Naive thymus-derived CD4-positive, alpha-beta T cell (primary cell): Measurements from ENCODE around the gene KCNQ1OT1. TPM values are rescaled to one million over a fixed set of nuclear protein-coding genes. Genes with fewer than 3 reads are reported as not detected.

Source experiments
- ATAC-seq: fragments of 150-1000 bp; cut with Tn5 transposase; 2 replicates; pipeline ENCODE4 v1.10.0; 2021; ENCODE audit warnings: mild to moderate bottlenecking, moderate library complexity
- CTCF ChIA-PET: fragments of 350-600 bp; sonication (Branson Sonifier 250); formaldehyde crosslinking; loops from one replicate; lab custom pipeline; 2021; ENCODE audit warnings: antibody characterized with exemption; lab: Charles Lee
- POLR2A ChIA-PET: fragments of 350-600 bp; sonication (Branson Sonifier 250); formaldehyde crosslinking; loops from one replicate; lab custom pipeline; 2021; ENCODE audit warnings: antibody characterized with exemption, inconsistent platforms; lab: Charles Lee
- DNase-seq, 9 donors: peaks; one replicate each; pipeline versions ENCODE4 v3.0.0 to v3.0.0-alpha.2; 2020 to 2022; ENCODE audit warnings: mixed read lengths in 1 of 9
- H3K27ac ChIP-seq: one replicate; pipeline ENCODE4 v1.7.0; 2013; ENCODE audit warnings: mild to moderate bottlenecking, low read depth, low read length, moderate library complexity
- H3K27me3 ChIP-seq, 2 donors: one replicate each; pipeline ENCODE4 v1.7.0; 2013; ENCODE audit warnings: low read length in 2 of 2, mild to moderate bottlenecking in 2 of 2, moderate library complexity in 2 of 2; ENCODE audit not compliant: control insufficient read depth in 2 of 2, insufficient read depth in 2 of 2
- H3K36me3 ChIP-seq, 3 experiments: 1 replicate in 2 of 3; 2 replicates in 1 of 3; pipeline ENCODE4 v1.7.0; 2013; ENCODE audit warnings: low read length in 3 of 3, mild to moderate bottlenecking in 3 of 3, moderate library complexity in 1 of 3; ENCODE audit not compliant: insufficient read depth in 3 of 3, control insufficient read depth in 2 of 3
- H3K4me1 ChIP-seq, 2 donors: one replicate each; pipeline ENCODE4 v1.7.0; 2013; ENCODE audit warnings: low read length in 2 of 2, mild to moderate bottlenecking in 2 of 2, moderate library complexity in 1 of 2; ENCODE audit not compliant: control insufficient read depth in 2 of 2, insufficient read depth in 2 of 2
- H3K4me3 ChIP-seq: 2 replicates; pipeline ENCODE4 v1.7.0; 2013; ENCODE audit warnings: mild to moderate bottlenecking, low read length
- H3K9me3 ChIP-seq, 3 experiments: 1 replicate in 2 of 3; 2 replicates in 1 of 3; pipeline ENCODE4 v1.7.0; 2013; ENCODE audit warnings: low read length in 3 of 3; ENCODE audit not compliant: control insufficient read depth in 2 of 3
- H3K27ac Mint-ChIP-seq, 9 donors: one replicate each; pipeline ENCODE4 v1.8.0; 2020 to 2022; ENCODE audit warnings: mixed read lengths in 9 of 9, mild to moderate bottlenecking in 8 of 9, moderate library complexity in 5 of 9, inconsistent platforms in 2 of 9
- H3K27me3 Mint-ChIP-seq, 5 donors: one replicate each; pipeline ENCODE4 v1.8.0; 2021 to 2022; ENCODE audit warnings: mixed read lengths in 5 of 5, mild to moderate bottlenecking in 1 of 5
- H3K36me3 Mint-ChIP-seq, 5 donors: one replicate each; pipeline ENCODE4 v1.8.0; 2020 to 2022; ENCODE audit warnings: mixed read lengths in 5 of 5, mild to moderate bottlenecking in 3 of 5, inconsistent platforms in 1 of 5
- H3K4me1 Mint-ChIP-seq, 7 donors: one replicate each; pipeline ENCODE4 v1.8.0; 2020 to 2022; ENCODE audit warnings: mixed read lengths in 7 of 7, mild to moderate bottlenecking in 3 of 7, inconsistent platforms in 1 of 7
- H3K4me3 Mint-ChIP-seq, 10 donors: one replicate each; pipeline ENCODE4 v1.8.0; 2020 to 2022; ENCODE audit warnings: mild to moderate bottlenecking in 10 of 10, mixed read lengths in 10 of 10, moderate library complexity in 6 of 10, inconsistent platforms in 2 of 10
- H3K9me3 Mint-ChIP-seq, 11 donors: one replicate each; pipeline ENCODE4 v1.8.0; 2020 to 2022; ENCODE audit warnings: mixed read lengths in 11 of 11, mild to moderate bottlenecking in 4 of 11, inconsistent platforms in 1 of 11, moderate library complexity in 1 of 11
- intact Hi-C, 2 donors: fragments of 100-400 bp; cut with micrococcal nuclease; formaldehyde crosslinking; loops; one replicate each; pipeline ENCODE4 v1.15.1; 2023
- polyA plus RNA-seq, 2 donors: library from polyadenylated mRNA; unstranded; fragments of 300-500 nt; fragmentation: Illumina TruSeq; gene quantifications; one replicate each; pipeline ENCODE4 v1.2.3, GENCODE V29; 2021
- total RNA-seq, 6 experiments: library from RNA in 5 of 6; stranded (reverse) in 5 of 6; gene quantifications; 1 replicate in 5 of 6; 2 replicates in 1 of 6; pipeline ENCODE4 v1.2.3 and lab custom pipeline; 2021 to 2026

KCNQ1OT1 gene
- total and polyA plus RNA-seq, 7 experiments from 2014 or later = 0.07 to 0.56 (median 0.19) TPM

DNA sequence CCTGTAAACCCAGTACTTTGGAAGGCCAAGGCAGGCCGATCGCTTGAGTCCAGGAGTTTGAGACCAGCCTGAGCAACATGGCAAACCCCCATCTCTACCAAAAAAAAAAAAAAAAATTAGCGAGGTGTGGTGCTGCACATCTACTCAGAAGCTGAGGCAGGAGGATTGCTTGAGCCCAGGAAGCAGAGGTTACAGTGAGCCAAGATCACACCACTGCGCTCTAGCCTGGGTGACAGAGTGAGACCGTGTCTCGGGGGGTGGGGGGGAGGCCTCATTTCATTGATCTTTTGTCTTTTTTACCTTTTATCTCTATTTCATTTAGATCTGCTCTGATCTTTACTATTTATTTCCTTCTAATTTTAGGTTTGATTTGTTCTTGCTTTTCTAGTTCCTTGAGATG, 51.8 kb downstream of the KCNQ1OT1 start:
- ATAC-seq = no peak

DNA sequence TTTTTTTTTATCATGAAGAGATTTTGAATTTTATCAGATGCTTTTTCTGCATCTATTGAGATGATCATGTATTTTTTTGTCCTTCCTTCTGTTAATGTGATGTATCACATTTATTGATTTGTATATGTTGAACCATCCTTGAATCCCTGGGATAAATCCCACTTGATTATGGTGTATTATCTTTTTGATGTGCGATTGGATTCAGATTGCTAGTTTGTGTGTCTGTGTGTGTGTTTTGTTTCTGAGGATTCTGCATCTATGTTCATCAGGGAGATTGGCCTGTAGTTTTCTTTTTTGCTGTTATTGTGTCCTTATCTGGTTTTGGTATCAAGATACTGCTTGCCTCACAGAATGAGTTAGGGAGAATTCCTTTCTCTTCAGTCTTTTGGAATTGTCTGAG, 52.6 kb downstream of the KCNQ1OT1 start:
- ChIA-PET CTCF (interaction anchor here (0.7 kb wide), 1 partner anchor 20 kb away, joined by 3 read pairs; no protein-coding TSS in a partner anchor), POLR2A (no interaction called here)
- no peak for DNase-seq
- no peak for ATAC-seq
- Mint-ChIP-seq H3K36me3 (peaks cover 21 to 89% (median 75%) of the 10 kb centered on the region in 5 donors), H3K27ac (no peak overlapping the region), H3K9me3 (peaks cover 15 to 94% (median 62%) of the 10 kb centered on the region in 11 donors), H3K4me1 (peaks cover 0 to 6% (median 0%) of the 10 kb centered on the region in 7 donors), H3K4me3 (peak overlapping the region in 1 of 10 donors; percentile 9), H3K27me3 (no peaks in the 10 kb centered on the region)
- Histone ChIP-seq H3K4me3 (no peak overlapping the region), H3K36me3 (peaks cover 0 to 17% (median 0%) of the 10 kb centered on the region in 3 experiments), H3K9me3 (peaks cover 5 to 53% (median 28%) of the 10 kb centered on the region in 3 experiments), H3K27ac (no peak overlapping the region), H3K4me1 (no peaks in the 10 kb centered on the region), H3K27me3 (no peaks in the 10 kb centered on the region)
- intact Hi-C loops = no loop called here

More for the DNA sequence above, 51.8 kb downstream of the KCNQ1OT1 start:
- peaks cover 5 to 53% (median 28%) of the 10 kb centered on the region in 3 experiments for H3K9me3 ChIP-seq
- peaks cover 15 to 86% (median 56%) of the 10 kb centered on the region in 11 donors for H3K9me3 Mint-ChIP-seq
- no peaks in the 10 kb centered on the region for H3K4me1 ChIP-seq
- POLR2A ChIA-PET = no interaction called here
- H3K4me3 ChIP-seq = no peak overlapping the region
- no peak for DNase-seq
- no peaks in the 10 kb centered on the region for H3K27me3 ChIP-seq
- CTCF ChIA-PET = interaction anchor here (0.6 kb wide), 1 partner anchor 891 kb away, joined by 3 read pairs; no protein-coding TSS in a partner anchor
- intact Hi-C loops = no loop called here
- no peak overlapping the region for H3K27ac ChIP-seq
- peaks cover 0 to 20% (median 0%) of the 10 kb centered on the region in 3 experiments for H3K36me3 ChIP-seq
- peaks cover 22 to 90% (median 74%) of the 10 kb centered on the region in 5 donors for H3K36me3 Mint-ChIP-seq
- H3K27me3 Mint-ChIP-seq = no peaks in the 10 kb centered on the region
- H3K4me1 Mint-ChIP-seq = peaks cover 0 to 10% (median 0%) of the 10 kb centered on the region in 7 donors
- no peak overlapping the region for H3K27ac Mint-ChIP-seq
- no peak overlapping the region for H3K4me3 Mint-ChIP-seq

DNA sequence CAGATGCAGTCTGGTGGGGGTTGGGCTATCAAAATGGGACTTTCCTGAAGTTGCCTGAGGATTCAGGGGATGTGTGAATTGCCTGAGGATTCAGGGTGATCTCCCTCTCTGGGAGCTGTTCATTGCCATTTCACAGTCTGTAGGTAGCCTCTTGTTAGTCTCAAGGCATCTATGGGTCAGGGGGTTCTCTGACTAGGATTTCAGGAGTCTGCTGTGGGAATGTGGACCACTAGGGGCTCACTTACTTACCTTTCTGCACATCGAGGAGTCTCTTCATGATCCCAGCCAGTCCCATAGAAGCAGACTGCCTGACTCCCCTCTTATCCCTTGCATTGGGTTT, 54.0 kb downstream of the KCNQ1OT1 start:
- H3K27me3 Mint-ChIP-seq = no peaks in the 10 kb centered on the region
- peaks cover 0 to 19% (median 0%) of the 10 kb centered on the region in 3 experiments for H3K36me3 ChIP-seq
- no peaks in the 10 kb centered on the region for H3K27me3 ChIP-seq
- ATAC-seq (no peak), DNase-seq (no peak)
- peaks cover 5 to 59% (median 28%) of the 10 kb centered on the region in 3 experiments for H3K9me3 ChIP-seq
- H3K4me1 ChIP-seq = no peaks in the 10 kb centered on the region
- H3K27ac ChIP-seq = no peak overlapping the region
- H3K36me3 Mint-ChIP-seq = peaks cover 19 to 93% (median 84%) of the 10 kb centered on the region in 5 donors
- H3K4me3 Mint-ChIP-seq = peak overlapping the region in 1 of 10 donors; percentile 64
- no peak overlapping the region for H3K27ac Mint-ChIP-seq
- ChIA-PET CTCF (interaction anchor here (1.2 kb wide), 1 partner anchor 114 kb away, joined by 4 read pairs; no protein-coding TSS in a partner anchor), POLR2A (no interaction called here)
- intact Hi-C loops = no loop called here
- peaks cover 0 to 9% (median 0%) of the 10 kb centered on the region in 7 donors for H3K4me1 Mint-ChIP-seq
- H3K4me3 ChIP-seq = no peak overlapping the region
- peaks cover 26 to 100% (median 72%) of the 10 kb centered on the region in 11 donors for H3K9me3 Mint-ChIP-seq

DNA sequence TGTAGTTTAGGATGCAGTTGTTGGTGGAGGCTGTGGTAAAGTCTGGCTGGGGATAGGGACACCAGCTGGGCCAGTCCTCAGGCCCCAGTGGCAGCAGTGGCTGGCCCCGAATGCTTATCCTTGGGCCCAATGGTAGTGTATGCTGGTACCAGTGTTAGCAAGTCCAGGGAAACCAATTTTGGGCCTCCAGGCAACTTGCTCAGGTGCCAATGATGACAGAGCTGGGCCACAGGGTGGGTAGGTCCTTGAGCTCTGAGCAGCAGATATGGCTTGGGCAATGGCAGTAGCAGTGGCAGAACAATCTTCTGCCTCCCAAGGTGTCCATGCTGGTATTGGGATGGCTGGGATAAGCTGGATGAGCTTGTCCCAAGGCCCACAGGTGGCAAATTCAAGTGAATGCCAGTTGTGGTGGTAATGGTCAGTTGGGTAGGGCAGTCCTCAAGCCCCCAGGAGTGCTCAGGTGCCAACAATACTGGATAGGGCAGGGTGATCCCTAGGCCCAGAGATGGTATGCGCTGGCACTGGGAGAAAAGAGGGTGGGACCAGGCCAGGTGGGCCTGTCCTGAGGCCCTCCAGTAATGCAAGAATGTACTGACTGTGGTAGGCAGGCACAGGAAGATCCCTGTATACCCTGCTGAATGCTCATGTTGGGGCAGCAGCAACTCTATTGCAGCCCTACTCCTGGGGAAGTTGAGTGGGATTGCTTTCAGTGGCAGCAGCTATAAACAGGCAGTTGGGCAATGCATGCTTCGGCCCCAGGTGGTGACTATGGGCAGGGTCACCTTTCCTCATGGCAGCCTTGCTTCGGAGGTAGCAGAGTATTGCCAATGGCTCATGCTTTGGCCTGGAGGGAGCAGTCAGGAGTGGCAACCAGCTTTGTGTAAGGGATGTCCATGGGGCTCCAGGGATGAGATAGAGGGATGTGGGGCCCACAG, 54.7 kb downstream of the KCNQ1OT1 start:
- Histone ChIP-seq H3K4me1 (no peaks in the 10 kb centered on the region), H3K36me3 (peaks cover 0 to 22% (median 0%) of the 10 kb centered on the region in 3 experiments), H3K9me3 (peaks cover 5 to 58% (median 24%) of the 10 kb centered on the region in 3 experiments), H3K27ac (no peak overlapping the region), H3K27me3 (no peaks in the 10 kb centered on the region), H3K4me3 (no peak overlapping the region)
- Mint-ChIP-seq H3K4me3 (peak overlapping the region in 1 of 10 donors; percentile 64), H3K9me3 (peaks cover 28 to 100% (median 74%) of the 10 kb centered on the region in 11 donors), H3K27ac (no peak overlapping the region), H3K4me1 (peaks cover 0 to 15% (median 0%) of the 10 kb centered on the region in 7 donors), H3K36me3 (peaks cover 19 to 93% (median 89%) of the 10 kb centered on the region in 5 donors), H3K27me3 (no peaks in the 10 kb centered on the region)
- ChIA-PET POLR2A (no interaction called here), CTCF (interaction anchor here (1.2 kb wide), 1 partner anchor 113 kb away, joined by 4 read pairs; no protein-coding TSS in a partner anchor)
- ATAC-seq (no peak), DNase-seq (no peak)
- intact Hi-C loops = no loop called here

DNA sequence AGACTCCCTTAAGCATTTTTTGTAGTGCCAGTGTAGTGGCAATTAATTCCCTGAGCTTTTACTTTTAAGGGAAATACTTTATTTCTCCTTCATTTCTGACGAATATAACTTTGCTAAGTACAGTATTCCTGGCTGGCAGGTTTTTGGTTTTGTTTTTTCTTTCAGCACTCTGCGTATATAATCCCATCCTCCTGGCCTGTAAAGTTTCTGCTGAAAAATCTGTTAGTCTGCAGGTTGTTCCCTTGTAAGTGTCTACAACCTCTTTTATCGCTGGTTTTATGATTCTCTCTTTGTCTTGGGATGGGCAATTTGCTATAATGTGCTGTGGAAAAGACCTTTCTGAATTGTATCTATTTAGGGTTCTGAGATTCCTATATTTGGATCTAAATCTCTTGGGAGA, 56.0 kb downstream of the KCNQ1OT1 start:
- Mint-ChIP-seq H3K27ac (no peak overlapping the region), H3K27me3 (no peaks in the 10 kb centered on the region), H3K4me1 (peaks cover 0 to 15% (median 0%) of the 10 kb centered on the region in 7 donors), H3K36me3 (peaks cover 17 to 94% (median 85%) of the 10 kb centered on the region in 5 donors), H3K9me3 (peaks cover 22 to 100% (median 70%) of the 10 kb centered on the region in 11 donors), H3K4me3 (no peak overlapping the region)
- CTCF ChIA-PET = no interaction called here
- POLR2A ChIA-PET = no interaction called here
- peaks cover 0 to 51% (median 20%) of the 10 kb centered on the region in 3 experiments for H3K9me3 ChIP-seq
- no peaks in the 10 kb centered on the region for H3K27me3 ChIP-seq
- H3K27ac ChIP-seq = no peak overlapping the region
- intact Hi-C loops = no loop called here
- no peaks in the 10 kb centered on the region for H3K4me1 ChIP-seq
- H3K4me3 ChIP-seq = no peak overlapping the region
- no peak for ATAC-seq
- H3K36me3 ChIP-seq = peaks cover 0 to 23% (median 0%) of the 10 kb centered on the region in 3 experiments
- no peak for DNase-seq

DNA sequence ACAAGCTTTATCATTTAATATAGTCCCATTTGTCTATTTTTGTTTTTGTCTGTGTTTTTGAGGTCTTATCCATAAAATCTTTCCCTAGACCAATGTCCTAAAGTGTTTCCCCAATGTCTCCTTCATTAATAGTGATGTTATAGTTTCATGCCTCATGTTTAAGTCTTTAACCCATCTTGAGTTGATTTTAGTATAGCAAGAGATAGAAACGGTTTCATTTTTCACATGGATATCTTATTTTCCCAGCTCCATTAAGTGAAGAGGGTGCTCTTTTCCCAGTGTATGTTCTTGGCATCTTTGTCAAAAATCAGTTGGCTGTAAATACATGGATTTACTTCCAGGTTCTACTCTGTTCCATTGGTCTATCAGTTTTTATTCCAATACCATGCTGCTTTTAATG, 58.2 kb downstream of the KCNQ1OT1 start:
- peaks cover 0 to 9% (median 0%) of the 10 kb centered on the region in 7 donors for H3K4me1 Mint-ChIP-seq
- H3K27ac ChIP-seq = no peak overlapping the region
- H3K36me3 Mint-ChIP-seq = peaks cover 17 to 92% (median 84%) of the 10 kb centered on the region in 5 donors
- CTCF ChIA-PET = no interaction called here
- H3K36me3 ChIP-seq = peaks cover 0 to 20% (median 0%) of the 10 kb centered on the region in 3 experiments
- DNase-seq (no peak), ATAC-seq (no peak)
- H3K9me3 ChIP-seq = peaks cover 0 to 49% (median 20%) of the 10 kb centered on the region in 3 experiments
- H3K9me3 Mint-ChIP-seq = peaks cover 21 to 98% (median 64%) of the 10 kb centered on the region in 11 donors
- POLR2A ChIA-PET = no interaction called here
- no peaks in the 10 kb centered on the region for H3K27me3 Mint-ChIP-seq
- H3K27ac Mint-ChIP-seq = no peak overlapping the region
- no peaks in the 10 kb centered on the region for H3K27me3 ChIP-seq
- H3K4me1 ChIP-seq = no peaks in the 10 kb centered on the region
- intact Hi-C loops = no loop called here
- H3K4me3 Mint-ChIP-seq = no peak overlapping the region
- no peak overlapping the region for H3K4me3 ChIP-seq
